Measurements from ENCODE around the gene SRC. TPM values are rescaled to one million over a fixed set of nuclear protein-coding genes. Genes with fewer than 3 reads are reported as not detected.

The SRC gene
- total and polyA plus RNA-seq, 2 experiments from 2014 or later = 8.0 to 25.9 TPM

DNA sequence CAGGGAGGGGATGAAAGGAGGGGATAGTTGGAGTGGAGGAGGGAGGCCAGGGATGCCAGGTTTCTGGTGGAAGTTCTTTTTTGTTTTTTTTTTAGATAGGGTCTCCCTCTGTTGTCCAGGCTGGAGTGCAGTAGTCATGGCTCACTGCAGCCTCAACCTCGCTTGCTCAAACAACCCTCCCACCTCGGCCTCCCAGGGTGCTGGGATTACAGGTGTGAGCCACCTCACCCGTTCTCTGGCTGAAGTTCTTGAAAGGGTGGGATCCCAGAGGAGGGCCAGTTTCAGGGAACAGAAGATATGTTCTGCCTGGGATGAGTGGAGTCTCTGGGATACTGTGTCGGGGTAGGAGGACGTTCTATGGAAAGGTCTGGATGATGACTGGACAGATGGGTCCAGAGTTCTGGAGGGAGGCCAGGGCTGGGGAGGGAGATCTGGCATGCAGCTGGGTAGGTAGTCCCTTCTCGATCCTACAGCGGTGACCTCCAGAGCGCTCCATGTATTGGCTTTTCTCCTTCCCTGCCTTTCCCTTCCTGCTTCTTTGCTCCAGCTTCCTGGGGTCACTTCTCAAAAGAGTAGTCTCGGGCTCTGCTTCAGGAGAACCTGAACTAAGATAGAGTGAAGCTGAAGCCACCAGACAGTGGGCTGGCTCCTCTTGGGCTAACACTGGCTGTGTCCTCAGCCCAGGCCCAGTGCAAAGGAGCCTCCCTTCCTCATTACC lies 12.7 kb upstream of the SRC start:
- peaks cover 18% of the 10 kb centered on the region for H3K27me3 Mint-ChIP-seq (ENCODE audit: insufficient read depth, low read depth, poor library complexity)
- DNase-seq (ENCODE audit: low spot score) (no peak), ATAC-seq (no peak)
- Histone ChIP-seq H3K4me1 (ENCODE audit: insufficient read depth) (no peaks in the 10 kb centered on the region), H3K27me3 (ENCODE audit: insufficient read depth) (no peaks in the 10 kb centered on the region), H3K27ac (ENCODE audit: low read depth) (no peak overlapping the region), H3K79me2 (replicated peaks; ENCODE audit: insufficient read depth) (no peaks in the 10 kb centered on the region), H3K9me2 (ENCODE audit: insufficient read depth) (no peaks in the 10 kb centered on the region), H3F3A (replicated peaks; ENCODE audit: low read depth) (peaks cover 6% of the 10 kb centered on the region; the same call in 1 of the 2 replicates), H3K4me2 (no peak overlapping the region), H3K36me3 (ENCODE audit: insufficient read depth) (no peaks in the 10 kb centered on the region), H2AFZ (no peak overlapping the region), H3K4me3 (no peak overlapping the region), H4K20me1 (replicated peaks; ENCODE audit: insufficient read depth) (no peaks in the 10 kb centered on the region)
- no peak overlapping the region for H3K27ac Mint-ChIP-seq
- no peaks in the 10 kb centered on the region; the same call in 1 of the 3 replicates for H3K9me3 Mint-ChIP-seq
- H3K4me1 Mint-ChIP-seq = peaks cover 20% of the 10 kb centered on the region
- H3K36me3 Mint-ChIP-seq (ENCODE audit: low read depth) = no peaks in the 10 kb centered on the region
- TF ChIP-seq, protein P1, sequence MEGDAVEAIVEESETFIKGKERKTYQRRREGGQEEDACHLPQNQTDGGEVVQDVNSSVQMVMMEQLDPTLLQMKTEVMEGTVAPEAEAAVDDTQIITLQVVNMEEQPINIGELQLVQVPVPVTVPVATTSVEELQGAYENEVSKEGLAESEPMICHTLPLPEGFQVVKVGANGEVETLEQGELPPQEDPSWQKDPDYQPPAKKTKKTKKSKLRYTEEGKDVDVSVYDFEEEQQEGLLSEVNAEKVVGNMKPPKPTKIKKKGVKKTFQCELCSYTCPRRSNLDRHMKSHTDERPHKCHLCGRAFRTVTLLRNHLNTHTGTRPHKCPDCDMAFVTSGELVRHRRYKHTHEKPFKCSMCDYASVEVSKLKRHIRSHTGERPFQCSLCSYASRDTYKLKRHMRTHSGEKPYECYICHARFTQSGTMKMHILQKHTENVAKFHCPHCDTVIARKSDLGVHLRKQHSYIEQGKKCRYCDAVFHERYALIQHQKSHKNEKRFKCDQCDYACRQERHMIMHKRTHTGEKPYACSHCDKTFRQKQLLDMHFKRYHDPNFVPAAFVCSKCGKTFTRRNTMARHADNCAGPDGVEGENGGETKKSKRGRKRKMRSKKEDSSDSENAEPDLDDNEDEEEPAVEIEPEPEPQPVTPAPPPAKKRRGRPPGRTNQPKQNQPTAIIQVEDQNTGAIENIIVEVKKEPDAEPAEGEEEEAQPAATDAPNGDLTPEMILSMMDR (conservative IDR thresholded peaks at IDR 0.05; ENCODE audit: low read depth in 2 of 2) = no peak
- TF ChIP-seq NANOG (IDR thresholded peaks at IDR 0.05; ENCODE audit: borderline replicate concordance) (no peak), CREB1 (CRISPR knock-in tag; IDR thresholded peaks at IDR 0.05; ENCODE audit: low read depth) (no peak), EZH2 (IDR thresholded peaks at IDR 0.05; ENCODE audit: low read depth, unreplicated experiment) (no peak), JUNB (IDR thresholded peaks at IDR 0.05; ENCODE audit: unreplicated experiment) (no peak), ZNF331 (CRISPR knock-in tag; IDR thresholded peaks at IDR 0.05; ENCODE audit: low read depth) (no peak), POLR2AphosphoS5 (IDR thresholded peaks at IDR 0.05; ENCODE audit: low read depth) (no peak), EZH2phosphoT487 (IDR thresholded peaks at IDR 0.05; ENCODE audit: unreplicated experiment) (no peak), ZNF114 (CRISPR knock-in tag; IDR thresholded peaks at IDR 0.05) (no peak), STAT1 (IDR thresholded peaks at IDR 0.05; ENCODE audit: unreplicated experiment) (no peak)
- TF ChIP-seq, protein P2, sequence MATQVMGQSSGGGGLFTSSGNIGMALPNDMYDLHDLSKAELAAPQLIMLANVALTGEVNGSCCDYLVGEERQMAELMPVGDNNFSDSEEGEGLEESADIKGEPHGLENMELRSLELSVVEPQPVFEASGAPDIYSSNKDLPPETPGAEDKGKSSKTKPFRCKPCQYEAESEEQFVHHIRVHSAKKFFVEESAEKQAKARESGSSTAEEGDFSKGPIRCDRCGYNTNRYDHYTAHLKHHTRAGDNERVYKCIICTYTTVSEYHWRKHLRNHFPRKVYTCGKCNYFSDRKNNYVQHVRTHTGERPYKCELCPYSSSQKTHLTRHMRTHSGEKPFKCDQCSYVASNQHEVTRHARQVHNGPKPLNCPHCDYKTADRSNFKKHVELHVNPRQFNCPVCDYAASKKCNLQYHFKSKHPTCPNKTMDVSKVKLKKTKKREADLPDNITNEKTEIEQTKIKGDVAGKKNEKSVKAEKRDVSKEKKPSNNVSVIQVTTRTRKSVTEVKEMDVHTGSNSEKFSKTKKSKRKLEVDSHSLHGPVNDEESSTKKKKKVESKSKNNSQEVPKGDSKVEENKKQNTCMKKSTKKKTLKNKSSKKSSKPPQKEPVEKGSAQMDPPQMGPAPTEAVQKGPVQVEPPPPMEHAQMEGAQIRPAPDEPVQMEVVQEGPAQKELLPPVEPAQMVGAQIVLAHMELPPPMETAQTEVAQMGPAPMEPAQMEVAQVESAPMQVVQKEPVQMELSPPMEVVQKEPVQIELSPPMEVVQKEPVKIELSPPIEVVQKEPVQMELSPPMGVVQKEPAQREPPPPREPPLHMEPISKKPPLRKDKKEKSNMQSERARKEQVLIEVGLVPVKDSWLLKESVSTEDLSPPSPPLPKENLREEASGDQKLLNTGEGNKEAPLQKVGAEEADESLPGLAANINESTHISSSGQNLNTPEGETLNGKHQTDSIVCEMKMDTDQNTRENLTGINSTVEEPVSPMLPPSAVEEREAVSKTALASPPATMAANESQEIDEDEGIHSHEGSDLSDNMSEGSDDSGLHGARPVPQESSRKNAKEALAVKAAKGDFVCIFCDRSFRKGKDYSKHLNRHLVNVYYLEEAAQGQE (IDR thresholded peaks at IDR 0.05; ENCODE audit: unreplicated experiment) = no peak
- TF ChIP-seq, protein P3, sequence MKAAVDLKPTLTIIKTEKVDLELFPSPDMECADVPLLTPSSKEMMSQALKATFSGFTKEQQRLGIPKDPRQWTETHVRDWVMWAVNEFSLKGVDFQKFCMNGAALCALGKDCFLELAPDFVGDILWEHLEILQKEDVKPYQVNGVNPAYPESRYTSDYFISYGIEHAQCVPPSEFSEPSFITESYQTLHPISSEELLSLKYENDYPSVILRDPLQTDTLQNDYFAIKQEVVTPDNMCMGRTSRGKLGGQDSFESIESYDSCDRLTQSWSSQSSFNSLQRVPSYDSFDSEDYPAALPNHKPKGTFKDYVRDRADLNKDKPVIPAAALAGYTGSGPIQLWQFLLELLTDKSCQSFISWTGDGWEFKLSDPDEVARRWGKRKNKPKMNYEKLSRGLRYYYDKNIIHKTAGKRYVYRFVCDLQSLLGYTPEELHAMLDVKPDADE (IDR thresholded peaks at IDR 0.05) = no peak
- TF ChIP-seq, protein P4, sequence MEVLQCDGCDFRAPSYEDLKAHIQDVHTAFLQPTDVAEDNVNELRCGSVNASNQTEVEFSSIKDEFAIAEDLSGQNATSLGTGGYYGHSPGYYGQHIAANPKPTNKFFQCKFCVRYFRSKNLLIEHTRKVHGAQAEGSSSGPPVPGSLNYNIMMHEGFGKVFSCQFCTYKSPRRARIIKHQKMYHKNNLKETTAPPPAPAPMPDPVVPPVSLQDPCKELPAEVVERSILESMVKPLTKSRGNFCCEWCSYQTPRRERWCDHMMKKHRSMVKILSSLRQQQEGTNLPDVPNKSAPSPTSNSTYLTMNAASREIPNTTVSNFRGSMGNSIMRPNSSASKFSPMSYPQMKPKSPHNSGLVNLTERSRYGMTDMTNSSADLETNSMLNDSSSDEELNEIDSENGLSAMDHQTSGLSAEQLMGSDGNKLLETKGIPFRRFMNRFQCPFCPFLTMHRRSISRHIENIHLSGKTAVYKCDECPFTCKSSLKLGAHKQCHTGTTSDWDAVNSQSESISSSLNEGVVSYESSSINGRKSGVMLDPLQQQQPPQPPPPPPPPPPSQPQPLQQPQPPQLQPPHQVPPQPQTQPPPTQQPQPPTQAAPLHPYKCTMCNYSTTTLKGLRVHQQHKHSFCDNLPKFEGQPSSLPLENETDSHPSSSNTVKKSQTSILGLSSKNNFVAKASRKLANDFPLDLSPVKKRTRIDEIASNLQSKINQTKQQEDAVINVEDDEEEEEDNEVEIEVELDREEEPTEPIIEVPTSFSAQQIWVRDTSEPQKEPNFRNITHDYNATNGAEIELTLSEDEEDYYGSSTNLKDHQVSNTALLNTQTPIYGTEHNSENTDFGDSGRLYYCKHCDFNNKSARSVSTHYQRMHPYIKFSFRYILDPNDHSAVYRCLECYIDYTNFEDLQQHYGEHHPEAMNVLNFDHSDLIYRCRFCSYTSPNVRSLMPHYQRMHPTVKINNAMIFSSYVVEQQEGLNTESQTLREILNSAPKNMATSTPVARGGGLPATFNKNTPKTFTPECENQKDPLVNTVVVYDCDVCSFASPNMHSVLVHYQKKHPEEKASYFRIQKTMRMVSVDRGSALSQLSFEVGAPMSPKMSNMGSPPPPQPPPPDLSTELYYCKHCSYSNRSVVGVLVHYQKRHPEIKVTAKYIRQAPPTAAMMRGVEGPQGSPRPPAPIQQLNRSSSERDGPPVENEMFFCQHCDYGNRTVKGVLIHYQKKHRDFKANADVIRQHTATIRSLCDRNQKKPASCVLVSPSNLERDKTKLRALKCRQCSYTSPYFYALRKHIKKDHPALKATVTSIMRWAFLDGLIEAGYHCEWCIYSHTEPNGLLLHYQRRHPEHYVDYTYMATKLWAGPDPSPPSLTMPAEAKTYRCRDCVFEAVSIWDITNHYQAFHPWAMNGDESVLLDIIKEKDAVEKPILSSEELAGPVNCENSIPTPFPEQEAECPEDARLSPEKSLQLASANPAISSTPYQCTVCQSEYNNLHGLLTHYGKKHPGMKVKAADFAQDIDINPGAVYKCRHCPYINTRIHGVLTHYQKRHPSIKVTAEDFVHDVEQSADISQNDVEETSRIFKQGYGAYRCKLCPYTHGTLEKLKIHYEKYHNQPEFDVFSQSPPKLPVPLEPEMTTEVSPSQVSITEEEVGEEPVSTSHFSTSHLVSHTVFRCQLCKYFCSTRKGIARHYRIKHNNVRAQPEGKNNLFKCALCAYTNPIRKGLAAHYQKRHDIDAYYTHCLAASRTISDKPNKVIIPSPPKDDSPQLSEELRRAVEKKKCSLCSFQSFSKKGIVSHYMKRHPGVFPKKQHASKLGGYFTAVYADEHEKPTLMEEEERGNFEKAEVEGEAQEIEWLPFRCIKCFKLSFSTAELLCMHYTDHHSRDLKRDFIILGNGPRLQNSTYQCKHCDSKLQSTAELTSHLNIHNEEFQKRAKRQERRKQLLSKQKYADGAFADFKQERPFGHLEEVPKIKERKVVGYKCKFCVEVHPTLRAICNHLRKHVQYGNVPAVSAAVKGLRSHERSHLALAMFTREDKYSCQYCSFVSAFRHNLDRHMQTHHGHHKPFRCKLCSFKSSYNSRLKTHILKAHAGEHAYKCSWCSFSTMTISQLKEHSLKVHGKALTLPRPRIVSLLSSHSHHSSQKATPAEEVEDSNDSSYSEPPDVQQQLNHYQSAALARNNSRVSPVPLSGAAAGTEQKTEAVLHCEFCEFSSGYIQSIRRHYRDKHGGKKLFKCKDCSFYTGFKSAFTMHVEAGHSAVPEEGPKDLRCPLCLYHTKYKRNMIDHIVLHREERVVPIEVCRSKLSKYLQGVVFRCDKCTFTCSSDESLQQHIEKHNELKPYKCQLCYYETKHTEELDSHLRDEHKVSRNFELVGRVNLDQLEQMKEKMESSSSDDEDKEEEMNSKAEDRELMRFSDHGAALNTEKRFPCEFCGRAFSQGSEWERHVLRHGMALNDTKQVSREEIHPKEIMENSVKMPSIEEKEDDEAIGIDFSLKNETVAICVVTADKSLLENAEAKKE (CRISPR knock-in tag; IDR thresholded peaks at IDR 0.05) = no peak
- H3K4me3 Mint-ChIP-seq = no peak overlapping the region
